Ureter (tissue), 1 donor: ENCODE data around the gene DICER1. TPM values are rescaled to one million over a fixed set of nuclear protein-coding genes. Genes with fewer than 3 reads are reported as not detected.
"Not testable (repeated sequence)": the region's sequence is repeated elsewhere in the genome, so short reads cannot be mapped to it uniquely, and the experiment has no call there.

Source experiments
- DNase-seq: peaks from one replicate; pipeline ENCODE4 v3.0.0-alpha.2; 2020; ENCODE audit warnings: low spot score
- total RNA-seq: library from RNA; stranded (reverse); gene quantifications from one replicate; pipeline ENCODE4 v1.2.4, GENCODE V29; 2023
- donor health status: DM: yes; HTN: yes; CAD: no.

DICER1 gene
- 109 TPM for total RNA-seq

DNA sequence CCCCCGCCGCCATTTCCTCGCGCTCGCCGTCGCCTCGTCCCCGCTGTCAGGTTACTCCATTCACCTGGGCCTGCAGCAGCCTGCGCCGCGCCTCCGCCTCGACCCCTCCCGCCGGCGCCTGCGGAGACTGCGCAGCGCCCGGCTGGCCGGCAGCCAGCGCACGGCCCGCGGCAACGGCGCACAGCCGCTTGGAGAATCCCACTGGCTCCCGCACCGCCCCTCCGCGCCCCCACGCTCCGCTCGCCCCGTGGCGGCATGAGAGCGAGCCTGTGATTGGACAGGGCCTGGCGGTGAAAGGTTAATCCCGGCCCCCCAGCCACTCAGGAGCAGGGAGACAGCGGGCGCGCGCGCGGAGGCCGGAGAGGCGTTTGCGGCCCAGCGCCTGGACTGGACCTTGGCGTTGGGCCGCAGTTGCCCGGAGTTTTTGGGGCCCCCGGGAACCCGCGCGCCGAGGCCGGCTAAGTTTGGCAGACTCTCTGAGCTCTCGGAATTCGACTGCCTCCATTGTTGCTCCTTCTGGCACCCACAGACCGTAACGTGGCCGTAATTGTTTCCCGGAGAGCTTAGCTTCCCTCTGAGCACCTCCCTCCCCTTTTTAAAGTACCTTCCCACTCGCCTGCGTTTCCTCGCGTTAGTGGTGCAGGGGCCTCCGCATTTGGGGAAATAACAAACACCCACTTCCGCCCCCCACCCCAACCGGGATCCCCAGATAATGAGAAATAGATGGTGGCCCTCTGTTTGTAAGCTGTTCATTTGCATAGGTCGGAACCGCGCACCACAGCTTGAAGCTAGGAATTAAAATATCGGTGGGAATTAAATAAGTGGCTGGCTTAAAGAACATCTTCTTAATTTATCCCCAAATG, at the start of gene DICER1:
DICER1 (minus strand) TSS at position 203 of the 863 bp plus-strand sequence. CDS start 24,071 bp downstream, outside the sequence.
- peak; percentile 99 for DNase-seq

- DNase-seq = no peak
These were observed 49.2 kb upstream of the DICER1 start for GRCh38 chr14:95206534-95206933.

GRCh38 chr14:95204705-95205104, 47.4 kb upstream of the DICER1 start:
- no peak for DNase-seq

DNA sequence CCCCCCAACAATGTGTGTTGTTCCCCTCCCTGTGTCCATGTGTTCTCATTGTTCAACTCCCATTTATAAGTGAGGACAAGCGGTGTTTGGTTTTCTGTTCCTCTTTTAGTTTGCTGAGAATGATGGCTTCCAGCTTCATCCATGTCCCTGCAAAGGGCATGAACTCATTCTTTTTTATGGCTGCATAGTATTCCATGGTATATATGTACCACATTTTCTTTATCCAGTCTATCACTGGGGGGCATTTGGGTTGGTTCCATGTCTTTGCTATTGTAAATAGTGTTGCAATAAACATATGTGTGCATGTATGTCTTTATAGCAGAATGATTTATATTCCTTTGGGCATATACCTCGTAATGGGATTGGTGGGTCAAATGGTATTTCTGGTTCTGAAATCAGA, 44.4 kb upstream of the DICER1 start:
- not testable (repeated sequence) for DNase-seq

DNA sequence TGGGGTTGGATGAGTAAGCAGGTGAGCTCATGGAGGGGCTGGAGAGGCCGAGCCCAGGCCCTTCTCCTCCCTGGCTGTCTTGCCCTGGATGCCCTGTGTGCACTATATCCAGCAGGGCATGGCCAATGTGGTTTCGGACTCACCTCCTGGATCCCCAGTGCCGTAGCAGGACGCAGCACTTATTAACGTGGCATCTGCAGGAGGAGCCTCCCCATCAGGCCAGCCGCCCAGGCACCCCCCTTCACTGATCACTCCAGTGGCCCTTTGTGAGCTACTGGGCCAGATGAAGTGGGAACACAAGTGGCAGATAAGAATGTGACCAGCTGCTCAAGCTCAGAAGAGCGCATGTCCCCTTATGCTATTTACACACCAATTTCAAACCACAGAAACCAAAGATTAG, 43.1 kb upstream of the DICER1 start:
- peak; percentile 26 for DNase-seq

DNA sequence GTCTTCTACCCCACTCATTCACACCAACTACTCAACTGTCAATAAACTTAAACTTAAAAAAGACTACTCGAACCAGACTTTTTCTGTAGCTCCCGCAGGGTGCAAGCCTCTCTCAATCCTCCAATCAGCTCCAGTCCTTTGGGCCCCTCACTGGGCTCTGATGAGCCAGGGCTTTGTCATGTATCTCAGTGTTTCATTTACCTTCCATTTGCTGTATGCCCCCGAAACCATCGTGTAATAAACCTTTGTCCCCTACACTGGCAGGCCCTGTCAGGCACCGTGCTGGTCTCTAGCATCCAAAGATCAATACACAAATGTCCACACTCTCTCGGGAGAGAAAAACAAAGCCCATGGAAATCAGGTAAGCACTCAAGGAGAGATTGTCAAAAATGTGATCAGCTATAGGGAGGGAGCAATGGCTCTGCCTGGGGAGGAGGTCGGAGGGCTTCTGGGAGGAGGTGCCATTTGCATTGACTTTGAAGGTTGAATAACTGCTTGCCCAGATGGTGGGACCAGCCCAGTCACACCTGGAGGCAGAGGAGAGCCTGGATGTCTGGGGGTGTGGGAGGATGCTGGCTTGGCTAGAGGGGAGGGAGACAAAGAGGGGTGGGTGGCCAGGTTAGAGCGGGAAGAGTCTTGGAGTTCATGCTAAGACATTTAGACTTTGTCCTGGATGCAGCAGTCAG, 42.1 kb upstream of the DICER1 start:
- no peak for DNase-seq

GRCh38 chr14:95198320-95198719, 41.0 kb upstream of the DICER1 start:
- DNase-seq = no peak

DNA sequence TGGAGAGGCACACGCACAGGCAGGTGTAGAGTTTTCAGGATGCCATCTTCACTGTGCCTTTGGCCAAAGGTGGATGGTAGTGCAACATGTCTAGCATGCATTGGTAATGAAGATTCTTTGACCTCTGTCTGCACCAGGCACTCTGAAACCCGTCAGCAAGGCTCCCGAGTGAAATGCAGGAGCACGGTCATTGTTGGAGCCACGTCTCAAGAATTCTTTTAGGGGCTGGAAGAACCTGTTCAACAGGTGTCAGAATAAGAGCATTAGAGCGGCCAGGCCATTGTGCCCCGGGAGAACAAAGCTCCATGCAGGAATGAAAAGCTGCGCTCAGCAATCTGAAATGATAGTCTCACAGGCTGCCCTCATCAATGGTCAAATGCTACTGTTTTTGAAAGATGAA, 40.2 kb upstream of the DICER1 start:
- DNase-seq = no peak

DNA sequence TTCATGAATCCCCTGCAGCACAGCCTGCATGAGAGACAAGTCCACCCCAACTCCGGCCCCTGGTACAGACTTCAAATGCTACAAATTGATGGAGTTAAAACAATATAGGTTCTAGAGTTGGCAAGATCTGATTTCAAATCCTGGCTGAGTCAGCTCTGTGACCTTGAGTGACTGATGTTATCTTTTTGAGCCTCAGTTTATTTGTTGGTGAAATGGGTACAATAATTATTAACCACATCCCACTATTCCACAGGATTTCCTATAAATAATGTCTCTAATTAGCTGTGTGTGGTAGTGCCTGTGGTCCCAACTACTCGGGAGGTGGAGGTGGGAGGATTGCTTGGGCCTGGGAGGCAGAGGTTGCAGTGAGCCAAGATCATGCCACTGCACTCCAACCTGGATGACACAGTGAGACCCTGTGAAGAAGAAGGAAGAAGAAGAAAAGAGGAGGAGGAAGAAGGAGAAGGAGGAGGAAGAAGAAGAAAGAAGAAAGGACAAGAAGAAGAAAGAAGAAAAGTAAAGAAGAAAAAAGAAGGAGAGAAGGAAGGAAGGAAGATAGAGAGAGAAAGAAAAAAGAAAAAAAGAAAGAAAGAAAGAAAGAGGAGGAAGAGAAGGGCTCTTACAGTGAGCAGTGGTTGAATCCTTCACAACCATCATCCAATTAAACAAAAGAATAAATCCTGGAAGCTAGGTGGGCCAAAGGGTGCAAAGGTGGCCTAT, 39.7 kb upstream of the DICER1 start:
- no peak for DNase-seq

DNA sequence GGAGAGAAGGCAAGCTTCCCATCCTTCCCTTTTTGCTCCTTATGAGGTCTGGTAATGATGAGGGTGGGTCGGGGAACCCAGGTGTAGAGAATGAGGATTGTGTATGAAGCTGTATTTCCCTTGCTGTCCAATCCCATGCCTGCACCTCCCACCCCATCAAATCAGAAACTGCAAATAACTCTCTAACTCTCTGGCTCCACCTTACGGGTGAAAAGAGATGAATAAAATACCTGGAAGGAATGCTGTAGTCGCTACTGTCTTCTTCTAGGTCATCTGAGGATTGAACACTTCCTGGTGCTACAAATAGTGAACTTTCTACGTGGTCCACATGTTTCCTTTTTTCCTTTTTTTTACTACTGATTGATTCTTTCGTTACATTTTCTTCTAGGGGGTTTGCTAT, 38.9 kb upstream of the DICER1 start:
- no peak for DNase-seq

DNA sequence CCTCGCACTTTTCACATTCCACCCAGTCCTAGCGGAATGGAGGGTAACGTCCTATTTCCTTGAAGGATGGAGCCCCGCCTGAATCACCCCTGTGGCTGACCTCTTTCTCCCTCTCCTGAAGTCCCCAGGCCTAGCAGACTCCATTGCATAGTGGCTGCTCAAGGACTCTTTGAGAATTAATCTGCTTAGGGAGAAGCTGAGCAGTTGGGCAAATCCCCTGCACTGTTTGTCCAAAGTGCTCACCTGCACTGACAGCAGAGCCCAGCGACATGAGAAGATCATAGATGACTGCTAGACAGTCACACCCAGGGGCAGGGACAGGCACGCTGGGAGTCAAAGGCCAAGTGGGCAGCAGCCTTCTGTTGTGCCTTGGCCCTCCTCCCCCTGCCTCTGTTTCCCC, 37.7 kb upstream of the DICER1 start:
- no peak for DNase-seq

- DNase-seq = no peak
These were observed 35.8 kb upstream of the DICER1 start for GRCh38 chr14:95193081-95193480.

DNA sequence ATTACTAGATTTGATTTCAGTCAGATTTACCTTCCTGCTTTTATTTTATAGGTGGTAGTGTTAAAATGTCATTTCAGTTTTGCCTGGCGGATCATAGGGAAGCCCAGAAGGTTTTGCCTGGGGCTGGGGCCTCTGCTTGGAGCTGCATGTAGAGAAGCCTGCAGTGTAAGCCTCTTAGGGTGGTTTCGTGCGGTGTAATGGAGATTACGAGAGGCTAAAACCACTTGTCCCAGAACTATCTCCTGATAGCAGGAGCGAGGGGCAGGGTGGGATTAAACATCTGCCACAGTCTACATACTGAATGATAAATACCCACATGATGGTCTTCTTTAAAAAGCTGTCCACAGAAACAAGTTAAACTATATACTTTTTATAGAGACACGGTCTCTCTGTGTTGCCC, 35.0 kb upstream of the DICER1 start:
- DNase-seq = no peak

DNA sequence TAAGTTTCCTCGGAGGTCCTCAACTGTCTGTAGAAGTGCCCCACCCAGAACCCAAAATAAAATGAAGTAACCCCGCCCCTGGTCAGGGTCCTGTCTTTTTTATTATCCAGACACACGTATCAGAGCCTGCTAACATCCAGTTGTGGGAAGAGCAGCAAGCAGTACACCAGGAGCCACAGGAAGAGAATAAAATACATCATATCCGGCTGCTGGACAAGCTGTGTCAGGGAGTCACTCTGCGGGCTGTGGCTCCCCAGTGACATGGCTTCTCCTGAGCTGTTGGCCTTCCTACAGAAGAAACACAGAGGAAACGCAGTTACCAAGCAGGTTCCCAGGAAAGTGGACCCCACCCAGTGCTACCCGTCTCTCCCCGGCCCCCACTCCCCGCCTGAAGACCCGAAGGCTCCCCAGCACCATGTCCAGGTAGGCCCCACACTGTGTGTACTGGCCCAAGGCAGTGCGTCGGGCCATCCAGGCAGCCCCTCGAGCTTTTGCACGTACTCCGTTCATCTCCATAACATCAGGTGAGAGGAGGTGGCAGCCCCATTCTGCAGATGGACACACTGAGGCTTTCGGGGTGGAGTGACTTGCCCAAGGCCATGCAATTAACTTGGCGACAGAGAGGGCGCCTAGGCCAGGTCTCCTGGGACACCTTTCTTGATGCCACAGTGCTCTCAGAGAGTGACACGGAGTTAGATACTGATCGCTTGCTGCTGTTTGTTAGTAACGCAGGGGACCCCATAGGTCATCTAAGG, 34.3 kb upstream of the DICER1 start:
- no peak for DNase-seq

DNA sequence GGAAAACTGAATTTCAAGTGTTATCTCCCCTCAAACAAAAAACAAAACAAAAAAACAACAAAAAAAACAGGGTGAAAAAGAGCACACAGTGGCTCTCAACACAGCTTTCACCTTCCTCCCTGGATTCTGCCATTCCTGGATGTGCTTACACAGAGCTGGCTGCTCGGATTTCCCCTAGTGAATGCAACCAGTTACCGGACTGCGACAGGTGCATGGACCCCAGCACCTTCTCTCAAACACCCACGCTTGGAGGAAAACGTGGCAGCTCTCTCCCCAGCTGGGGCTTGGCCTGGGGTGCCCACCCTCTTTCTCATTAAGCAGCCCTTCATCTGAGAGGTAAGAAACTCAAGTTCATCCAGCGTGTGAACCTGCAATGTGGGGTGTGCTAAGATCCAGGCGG, 33.5 kb upstream of the DICER1 start:
- DNase-seq = no peak

GRCh38 chr14:95190346-95190840, 33.1 kb upstream of the DICER1 start:
- no peak for DNase-seq

- DNase-seq = no peak
These were observed 32.2 kb upstream of the DICER1 start for GRCh38 chr14:95189367-95190132.

GRCh38 chr14:95188380-95188779, 31.1 kb upstream of the DICER1 start:
- no peak for DNase-seq

- no peak for DNase-seq
These were observed 28.6 kb upstream of the DICER1 start for GRCh38 chr14:95185767-95186392.

DNA sequence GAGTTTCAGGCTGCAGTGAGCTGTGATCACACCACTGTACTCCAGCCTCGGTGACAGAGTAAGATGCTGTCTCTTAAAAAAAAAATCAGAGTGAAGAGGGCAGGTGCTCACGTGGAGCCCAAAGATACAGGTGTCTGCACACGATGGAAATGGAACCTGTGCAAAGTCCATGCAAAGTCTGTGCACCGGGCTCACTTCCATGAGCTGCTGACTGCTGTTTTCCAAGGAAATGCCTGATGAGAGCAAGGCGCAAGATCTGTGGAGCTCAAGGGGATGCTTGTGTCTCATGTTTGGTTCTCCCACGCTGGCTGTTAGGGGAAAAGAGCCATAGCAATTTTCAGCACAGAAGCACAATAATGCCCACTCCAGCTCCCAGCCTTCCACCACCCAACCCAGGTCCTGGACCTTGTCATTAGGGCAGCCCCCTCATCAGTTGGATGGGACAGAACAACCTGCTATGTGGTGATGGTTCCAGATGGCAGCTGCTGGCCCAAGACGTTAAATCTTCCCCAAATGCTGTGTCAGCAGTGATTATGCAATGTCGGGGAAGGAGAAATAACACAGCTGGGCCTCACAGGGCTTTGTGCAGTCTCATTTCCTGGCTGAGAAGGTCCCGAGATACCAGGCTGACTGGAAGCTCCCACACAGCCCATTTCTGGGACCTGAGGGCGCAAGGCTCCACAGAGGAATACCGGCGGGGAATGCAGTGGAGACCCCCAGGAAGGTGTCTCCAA, 27.9 kb upstream of the DICER1 start:
- peak; percentile 68 for DNase-seq
